Activated naive CD8-positive, alpha-beta T cell treated with anti-CD3 and anti-CD28 coated beads, Interleukin-2, amount 10 ng/mL, durations not matched to agents 7 days and 5 days (primary cell): ENCODE measurements around the gene HOXC5. TPM values are rescaled to one million over a fixed set of nuclear protein-coding genes. Genes with fewer than 3 reads are reported as not detected.

ENCODE experiments used
- ATAC-seq: fragments of 150-1000 bp; cut with Tn5 transposase; one replicate; pipeline ENCODE4 v1.10.0; 2021; ENCODE audit warnings: low read depth, moderate library complexity
- POLR2A ChIA-PET: fragments of 350-600 bp; sonication (Branson Sonifier 250); formaldehyde crosslinking; loops from one replicate; lab custom pipeline; 2021; ENCODE audit warnings: antibody characterized with exemption; lab: Charles Lee
- DNase-seq: peaks from one replicate; pipeline ENCODE4 v3.0.0; 2021
- H3K27ac Mint-ChIP-seq: one replicate; pipeline ENCODE4 v1.8.0; 2022; ENCODE audit warnings: mild to moderate bottlenecking, mixed read lengths
- H3K27me3 Mint-ChIP-seq: one replicate; pipeline ENCODE4 v1.8.0; 2022; ENCODE audit warnings: mild to moderate bottlenecking, moderate library complexity, mixed read lengths
- H3K36me3 Mint-ChIP-seq: one replicate; pipeline ENCODE4 v1.8.0; 2021; ENCODE audit warnings: mild to moderate bottlenecking, mixed read lengths
- H3K4me1 Mint-ChIP-seq: one replicate; pipeline ENCODE4 v1.8.0; 2021; ENCODE audit warnings: mixed read lengths
- H3K4me3 Mint-ChIP-seq: one replicate; pipeline ENCODE4 v1.8.0; 2022; ENCODE audit warnings: mild to moderate bottlenecking, moderate library complexity, mixed read lengths
- H3K9me3 Mint-ChIP-seq: one replicate; pipeline ENCODE4 v1.8.0; 2021; ENCODE audit warnings: mixed read lengths
- total RNA-seq, 2 experiments: library from RNA; stranded (reverse); gene quantifications; one replicate each; pipeline ENCODE4 v1.2.3, GENCODE V29; 2021

HOXC5 gene
- total RNA-seq, 2 experiments from 2014 or later: not detected

DNA sequence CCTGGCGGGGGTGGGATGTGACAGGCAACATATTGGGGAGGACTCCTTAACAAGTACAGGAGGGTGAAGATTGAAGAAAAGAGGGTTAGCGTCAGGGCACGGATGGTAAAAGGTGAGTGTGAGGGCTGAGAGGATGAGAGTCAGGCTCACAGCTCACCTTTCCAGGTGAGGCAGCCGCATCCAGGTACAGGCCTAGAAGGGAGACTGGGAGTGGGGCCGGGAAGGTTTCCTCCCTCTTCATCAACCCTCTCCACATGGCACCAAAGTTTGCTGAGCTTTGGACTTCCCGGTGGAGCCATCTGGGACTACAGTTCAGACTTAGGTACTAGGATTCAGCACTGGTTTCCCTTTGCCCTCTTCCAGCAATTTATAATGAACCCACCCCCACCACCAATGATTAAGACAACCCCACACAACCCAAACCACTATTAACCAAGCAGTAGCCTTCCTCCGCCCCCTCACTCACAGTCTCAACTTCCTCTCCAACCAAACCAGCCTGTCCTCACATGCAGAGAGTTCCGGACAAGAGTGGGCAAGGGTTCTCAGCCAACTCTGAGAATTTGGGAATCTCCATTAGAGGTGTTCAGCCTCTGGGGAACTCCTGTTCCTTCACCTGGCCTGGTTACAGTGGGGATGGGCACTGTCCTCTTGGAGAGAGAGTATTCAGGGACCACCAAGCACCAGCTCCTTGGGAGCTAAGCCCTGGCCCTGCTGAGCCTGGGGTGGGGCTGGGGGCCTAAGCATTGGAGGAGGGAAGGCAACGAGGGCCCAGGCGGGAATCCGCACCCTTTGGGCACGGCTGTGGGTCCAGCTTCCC is 18.4 kb downstream of the HOXC5 start:
- no peak for DNase-seq
- POLR2A ChIA-PET: interaction anchor here (1.1 kb wide), 1 partner anchor 163 kb away, joined by 3 read pairs; no protein-coding TSS in a partner anchor
- Mint-ChIP-seq H3K27me3 (peaks cover 94% of the 10 kb centered on the region), H3K4me3 (no peak overlapping the region), H3K9me3 (no peaks in the 10 kb centered on the region), H3K4me1 (peaks cover 37% of the 10 kb centered on the region), H3K27ac (peak overlapping the region; percentile 22), H3K36me3 (peaks cover 7% of the 10 kb centered on the region)
- no peak for ATAC-seq

DNA sequence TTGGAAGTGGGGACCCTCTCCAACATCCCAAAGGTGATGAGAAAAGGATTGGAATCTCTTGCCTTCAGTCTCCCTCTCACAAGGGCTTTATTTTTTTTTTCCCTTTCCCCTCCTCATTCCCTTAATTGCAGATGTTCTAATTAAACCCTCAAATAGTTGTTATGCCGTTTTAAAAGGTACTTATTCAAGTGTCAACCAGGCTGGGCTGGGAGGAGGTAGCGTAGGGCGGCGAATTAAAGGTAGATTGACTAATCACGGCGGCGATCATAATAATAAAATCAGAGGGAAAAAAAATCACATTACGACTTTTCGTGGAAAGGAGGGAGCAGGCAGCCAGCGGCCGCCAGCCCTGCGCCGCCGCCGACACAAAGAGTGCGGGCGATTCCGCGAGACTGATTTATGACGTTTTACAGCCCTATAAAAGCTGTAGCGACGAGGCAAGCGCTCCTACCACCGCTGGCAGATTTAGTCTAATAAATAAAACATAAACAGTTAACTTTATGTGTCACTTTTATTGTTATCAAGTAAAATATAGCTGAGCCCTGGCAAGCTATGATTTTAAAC is 19.1 kb downstream of the HOXC5 start:
- DNase-seq (no peak), ATAC-seq (no peak)
- Mint-ChIP-seq H3K27me3 (peaks cover 93% of the 10 kb centered on the region), H3K36me3 (peaks cover 7% of the 10 kb centered on the region), H3K27ac (no peak overlapping the region), H3K4me3 (peak overlapping the region; percentile 65), H3K9me3 (no peaks in the 10 kb centered on the region), H3K4me1 (peaks cover 36% of the 10 kb centered on the region)
- POLR2A ChIA-PET: interaction anchor here (0.6 to 1.1 kb wide), 2 partner anchors 85 to 162 kb away, joined by 3 read pairs; no protein-coding TSS in a partner anchor

DNA sequence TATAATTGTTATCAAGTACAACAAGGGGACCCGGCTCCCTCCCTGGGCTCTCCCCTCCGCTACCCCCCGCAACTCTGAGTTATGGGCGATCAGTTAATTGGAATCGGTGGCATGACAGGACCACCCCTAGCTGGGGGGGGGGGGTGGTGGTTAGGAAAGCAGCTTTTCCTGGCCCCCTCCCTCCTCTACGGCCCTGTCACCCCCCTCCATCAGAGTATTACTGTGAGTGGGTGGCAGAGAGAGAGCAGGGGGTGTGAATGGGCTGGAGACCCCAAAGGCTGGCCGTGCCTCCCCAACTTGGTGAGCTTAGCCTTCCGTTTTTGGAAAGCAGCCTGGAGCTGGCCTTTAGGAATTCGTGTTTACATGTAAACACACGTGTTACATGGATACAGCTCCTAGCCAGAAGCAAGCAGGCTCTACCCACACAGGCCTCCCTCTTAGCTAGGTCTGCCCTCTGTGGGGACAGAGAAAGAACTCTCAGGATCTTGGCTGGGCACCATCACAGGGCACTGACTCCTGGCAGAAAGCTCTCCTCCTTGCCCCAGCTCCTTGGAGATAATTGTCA is 19.7 kb downstream of the HOXC5 start:
- Mint-ChIP-seq H3K4me3 (peak overlapping the region; percentile 81), H3K27ac (peak overlapping the region; percentile 82), H3K4me1 (peaks cover 35% of the 10 kb centered on the region), H3K27me3 (peaks cover 93% of the 10 kb centered on the region), H3K36me3 (peaks cover 7% of the 10 kb centered on the region), H3K9me3 (no peaks in the 10 kb centered on the region)
- no peak for DNase-seq
- POLR2A ChIA-PET: interaction anchor here (0.6 to 1.1 kb wide), 3 partner anchors 35 to 161 kb away, joined by 3 read pairs; no protein-coding TSS in a partner anchor
- ATAC-seq: no peak

DNA sequence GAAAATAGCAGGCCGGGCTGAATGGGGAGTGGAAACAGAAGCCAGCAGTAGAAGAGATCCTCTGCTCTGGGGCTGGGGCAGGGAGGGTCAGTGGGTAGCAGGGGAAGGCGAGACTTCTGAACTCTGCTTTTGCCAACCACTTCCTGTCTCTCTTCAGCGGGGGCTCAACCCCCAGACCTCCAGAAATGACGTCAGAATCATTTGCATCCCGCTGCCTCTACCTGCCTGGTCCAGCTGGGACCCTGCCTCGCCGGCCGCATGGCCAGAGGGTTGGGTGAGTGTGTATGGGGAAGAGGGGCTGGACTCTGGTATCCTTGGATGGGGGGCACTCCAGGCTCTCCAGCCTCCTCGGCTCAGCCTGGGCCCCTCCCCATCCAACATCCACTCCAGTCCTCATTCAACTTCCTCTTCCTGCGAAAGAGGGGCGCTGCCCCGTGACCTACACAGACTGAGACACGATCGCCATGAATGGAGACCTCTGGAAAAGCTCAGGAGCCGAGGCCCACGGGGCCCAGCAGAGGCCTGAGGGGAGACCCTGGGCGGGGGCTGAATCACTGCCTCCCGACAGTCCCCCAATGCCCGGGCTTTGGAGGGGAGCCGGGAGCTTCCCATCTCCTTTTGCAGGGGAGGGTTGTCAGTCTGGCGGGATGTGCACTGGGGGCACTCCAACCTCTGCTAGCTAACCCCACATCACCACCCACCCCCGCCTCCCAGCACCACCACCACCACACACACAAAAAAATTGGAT is 20.3 kb downstream of the HOXC5 start:
- Mint-ChIP-seq H3K9me3 (no peaks in the 10 kb centered on the region), H3K4me1 (peaks cover 35% of the 10 kb centered on the region), H3K27ac (peak overlapping the region; percentile 82), H3K36me3 (peaks cover 7% of the 10 kb centered on the region), H3K27me3 (peaks cover 92% of the 10 kb centered on the region), H3K4me3 (peak overlapping the region; percentile 81)
- DNase-seq: peak; percentile 53
- peak; percentile 77 for ATAC-seq
- POLR2A ChIA-PET: interaction anchor here (0.7 to 1.1 kb wide), 4 partner anchors 13 to 136 kb away, joined by 3 to 4 read pairs (median 3); partner anchors contain the start of gene SMUG1

DNA sequence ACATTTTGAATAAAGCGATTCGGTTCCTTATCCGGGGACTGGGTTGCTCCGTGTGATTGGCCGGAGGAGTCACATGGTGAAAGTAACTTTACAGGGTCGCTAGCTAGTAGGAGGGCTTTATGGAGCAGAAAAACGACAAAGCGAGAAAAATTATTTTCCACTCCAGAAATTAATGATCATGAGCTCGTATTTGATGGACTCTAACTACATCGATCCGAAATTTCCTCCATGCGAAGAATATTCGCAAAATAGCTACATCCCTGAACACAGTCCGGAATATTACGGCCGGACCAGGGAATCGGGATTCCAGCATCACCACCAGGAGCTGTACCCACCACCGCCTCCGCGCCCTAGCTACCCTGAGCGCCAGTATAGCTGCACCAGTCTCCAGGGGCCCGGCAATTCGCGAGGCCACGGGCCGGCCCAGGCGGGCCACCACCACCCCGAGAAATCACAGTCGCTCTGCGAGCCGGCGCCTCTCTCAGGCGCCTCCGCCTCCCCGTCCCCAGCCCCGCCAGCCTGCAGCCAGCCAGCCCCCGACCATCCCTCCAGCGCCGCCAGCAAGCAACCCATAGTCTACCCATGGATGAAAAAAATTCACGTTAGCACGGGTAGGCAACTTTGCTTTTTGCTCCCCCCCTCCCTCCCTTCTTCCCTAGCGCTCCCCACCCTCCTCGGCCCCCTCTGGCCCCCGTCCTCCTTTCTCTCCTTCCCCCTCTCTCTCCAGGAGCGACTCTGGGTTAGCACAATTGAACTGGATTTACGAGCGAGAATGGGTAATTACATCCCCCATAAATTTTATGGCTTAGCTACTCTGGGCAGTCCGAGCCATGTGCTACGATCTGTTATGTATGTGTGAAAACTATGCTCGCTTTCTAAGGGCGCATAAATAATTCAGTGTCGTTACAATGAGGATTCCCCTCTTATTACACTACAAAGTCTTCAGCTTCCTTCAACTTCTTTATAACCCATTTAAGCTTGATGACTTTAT is 21.2 kb downstream of the HOXC5 start, which contains the start of gene HOXC4:
HOXC4 (plus strand) TSS at position 85 of the 991 bp plus-strand sequence; CDS start at position 173, 88 bp downstream.
- peak; percentile 68 for ATAC-seq
- POLR2A ChIA-PET: interaction anchor here (0.5 to 1.1 kb wide), 7 partner anchors 11 to 135 kb away, joined by 3 to 5 read pairs (median 3); partner anchors contain the start of gene SMUG1
- peaks cover 92% of the 10 kb centered on the region for H3K27me3 Mint-ChIP-seq
- no peaks in the 10 kb centered on the region for H3K9me3 Mint-ChIP-seq
- peak; percentile 39 for DNase-seq
- H3K36me3 Mint-ChIP-seq: peaks cover 4% of the 10 kb centered on the region
- H3K27ac Mint-ChIP-seq: peak within 1 kb of the TSS; percentile 82
- peaks cover 34% of the 10 kb centered on the region for H3K4me1 Mint-ChIP-seq
- H3K4me3 Mint-ChIP-seq: peak within 1 kb of the TSS; percentile 81

DNA sequence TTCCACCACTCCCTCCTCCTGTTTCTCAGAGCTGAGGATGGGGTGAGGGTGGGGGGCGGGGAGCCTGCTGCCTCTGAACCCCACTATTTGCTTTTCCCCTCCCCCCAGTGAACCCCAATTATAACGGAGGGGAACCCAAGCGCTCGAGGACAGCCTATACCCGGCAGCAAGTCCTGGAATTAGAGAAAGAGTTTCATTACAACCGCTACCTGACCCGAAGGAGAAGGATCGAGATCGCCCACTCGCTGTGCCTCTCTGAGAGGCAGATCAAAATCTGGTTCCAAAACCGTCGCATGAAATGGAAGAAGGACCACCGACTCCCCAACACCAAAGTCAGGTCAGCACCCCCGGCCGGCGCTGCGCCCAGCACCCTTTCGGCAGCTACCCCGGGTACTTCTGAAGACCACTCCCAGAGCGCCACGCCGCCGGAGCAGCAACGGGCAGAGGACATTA is 21.9 kb downstream of the HOXC5 start:
- ATAC-seq (no peak), DNase-seq (no peak)
- POLR2A ChIA-PET: interaction anchor here (0.6 kb wide), 1 partner anchor 11 kb away, joined by 5 read pairs; no protein-coding TSS in a partner anchor
- no peak overlapping the region for H3K27ac Mint-ChIP-seq
- H3K27me3 Mint-ChIP-seq: peaks cover 92% of the 10 kb centered on the region
- H3K4me3 Mint-ChIP-seq: peak overlapping the region; percentile 81
- H3K9me3 Mint-ChIP-seq: no peaks in the 10 kb centered on the region
- peaks cover 33% of the 10 kb centered on the region for H3K4me1 Mint-ChIP-seq
- H3K36me3 Mint-ChIP-seq: peaks cover 4% of the 10 kb centered on the region

DNA sequence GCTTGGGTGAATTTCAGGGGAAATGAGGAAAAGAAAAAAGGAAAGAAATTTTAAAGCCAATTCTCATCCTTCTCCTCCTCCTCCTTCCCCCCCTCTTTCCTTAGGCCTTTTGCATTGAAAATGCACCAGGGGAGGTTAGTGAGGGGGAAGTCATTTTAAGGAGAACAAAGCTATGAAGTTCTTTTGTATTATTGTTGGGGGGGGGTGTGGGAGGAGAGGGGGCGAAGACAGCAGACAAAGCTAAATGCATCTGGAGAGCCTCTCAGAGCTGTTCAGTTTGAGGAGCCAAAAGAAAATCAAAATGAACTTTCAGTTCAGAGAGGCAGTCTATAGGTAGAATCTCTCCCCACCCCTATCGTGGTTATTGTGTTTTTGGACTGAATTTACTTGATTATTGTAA is 22.7 kb downstream of the HOXC5 start:
- DNase-seq: no peak
- H3K27ac Mint-ChIP-seq: no peak overlapping the region
- H3K27me3 Mint-ChIP-seq: peaks cover 91% of the 10 kb centered on the region
- H3K4me3 Mint-ChIP-seq: no peak overlapping the region
- peaks cover 4% of the 10 kb centered on the region for H3K36me3 Mint-ChIP-seq
- H3K4me1 Mint-ChIP-seq: peaks cover 27% of the 10 kb centered on the region
- no peaks in the 10 kb centered on the region for H3K9me3 Mint-ChIP-seq
- ATAC-seq: no peak
- POLR2A ChIA-PET: no interaction called here

DNA sequence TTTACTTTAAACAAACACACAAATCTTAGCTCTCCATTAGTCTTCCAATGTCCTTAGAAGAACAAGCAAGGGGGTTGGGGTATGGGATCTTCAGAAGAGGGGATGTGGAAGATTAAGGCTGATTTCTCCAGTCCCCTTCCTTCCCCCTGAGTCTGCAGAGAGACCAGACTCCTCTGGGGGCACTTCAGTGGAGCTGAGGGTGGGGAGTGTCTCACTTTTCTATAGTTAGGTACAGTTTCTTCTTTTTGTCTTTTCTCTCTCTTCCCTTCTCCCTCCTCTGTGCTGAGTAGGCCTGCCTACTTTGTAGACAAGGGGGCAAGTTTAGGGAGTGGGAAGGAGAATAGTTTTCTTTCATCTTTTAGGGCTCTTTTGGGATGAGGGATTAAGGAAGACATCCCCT is 23.3 kb downstream of the HOXC5 start:
- peaks cover 25% of the 10 kb centered on the region for H3K4me1 Mint-ChIP-seq
- POLR2A ChIA-PET: no interaction called here
- H3K27ac Mint-ChIP-seq: no peak overlapping the region
- H3K36me3 Mint-ChIP-seq: peaks cover 4% of the 10 kb centered on the region
- H3K27me3 Mint-ChIP-seq: peaks cover 91% of the 10 kb centered on the region
- DNase-seq: no peak
- H3K4me3 Mint-ChIP-seq: no peak overlapping the region
- ATAC-seq: no peak
- no peaks in the 10 kb centered on the region for H3K9me3 Mint-ChIP-seq

DNA sequence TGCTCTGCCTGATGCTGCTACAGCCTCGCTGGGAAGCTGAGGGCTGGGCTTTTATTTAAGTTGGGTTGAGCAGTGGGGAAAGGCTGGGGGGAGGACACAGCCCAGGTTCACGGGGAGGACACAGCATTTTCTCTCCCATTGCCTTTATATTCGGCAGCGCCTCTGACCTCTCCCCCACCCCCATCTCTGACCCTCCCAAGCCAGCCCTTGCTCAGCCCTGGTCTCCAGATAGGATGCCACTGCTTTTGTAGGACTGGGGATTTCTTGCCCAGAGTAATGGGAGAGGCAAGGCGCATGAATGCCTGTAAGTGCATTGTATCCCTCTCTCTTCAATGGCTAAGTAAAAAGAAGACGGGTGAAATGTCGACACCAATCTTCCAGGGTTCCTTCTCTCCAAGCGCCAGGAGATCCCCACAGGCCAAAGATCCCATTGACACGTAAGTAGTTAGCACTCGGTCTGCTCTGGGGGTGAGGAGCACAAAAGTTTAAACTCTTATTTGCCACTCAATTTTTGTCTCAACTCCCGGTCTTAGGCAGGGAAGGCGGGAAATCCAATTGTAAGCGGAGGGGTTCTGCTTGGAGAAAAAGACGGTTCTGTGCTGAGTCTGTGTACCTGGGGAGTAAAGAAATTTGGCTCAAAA is 25.4 kb downstream of the HOXC5 start:
- Mint-ChIP-seq H3K4me3 (no peak overlapping the region), H3K9me3 (no peaks in the 10 kb centered on the region), H3K27ac (no peak overlapping the region), H3K4me1 (peaks cover 12% of the 10 kb centered on the region), H3K36me3 (no peaks in the 10 kb centered on the region), H3K27me3 (peaks cover 91% of the 10 kb centered on the region)
- POLR2A ChIA-PET: interaction anchor here (1.0 kb wide), 1 partner anchor 23 kb away, joined by 3 read pairs; no protein-coding TSS in a partner anchor
- no peak for DNase-seq
- no peak for ATAC-seq

DNA sequence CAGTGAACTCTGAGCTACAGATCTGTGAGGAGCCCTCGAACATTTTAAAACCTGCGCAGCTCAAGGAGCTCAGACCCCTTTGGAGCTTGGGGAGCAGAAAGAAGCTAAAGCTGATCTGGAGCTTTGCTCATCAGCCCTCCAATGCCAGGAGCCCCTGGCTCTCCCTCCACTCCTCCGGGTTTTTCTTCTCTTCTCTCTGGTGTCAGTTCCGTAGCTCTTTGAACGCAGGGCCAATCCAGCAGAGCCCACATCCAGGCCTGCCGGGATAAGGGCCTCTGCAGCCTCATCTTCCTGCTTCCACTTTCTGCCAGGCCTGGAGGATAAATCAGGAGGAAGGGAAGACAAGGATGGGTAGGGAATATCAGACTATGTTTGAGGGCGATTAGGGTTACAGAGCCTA is 26.8 kb downstream of the HOXC5 start:
- POLR2A ChIA-PET: no interaction called here
- no peaks in the 10 kb centered on the region for H3K36me3 Mint-ChIP-seq
- H3K27me3 Mint-ChIP-seq: peaks cover 93% of the 10 kb centered on the region
- H3K9me3 Mint-ChIP-seq: no peaks in the 10 kb centered on the region
- no peak for DNase-seq
- no peak overlapping the region for H3K27ac Mint-ChIP-seq
- no peak overlapping the region for H3K4me3 Mint-ChIP-seq
- H3K4me1 Mint-ChIP-seq: peaks cover 6% of the 10 kb centered on the region
- ATAC-seq: no peak

DNA sequence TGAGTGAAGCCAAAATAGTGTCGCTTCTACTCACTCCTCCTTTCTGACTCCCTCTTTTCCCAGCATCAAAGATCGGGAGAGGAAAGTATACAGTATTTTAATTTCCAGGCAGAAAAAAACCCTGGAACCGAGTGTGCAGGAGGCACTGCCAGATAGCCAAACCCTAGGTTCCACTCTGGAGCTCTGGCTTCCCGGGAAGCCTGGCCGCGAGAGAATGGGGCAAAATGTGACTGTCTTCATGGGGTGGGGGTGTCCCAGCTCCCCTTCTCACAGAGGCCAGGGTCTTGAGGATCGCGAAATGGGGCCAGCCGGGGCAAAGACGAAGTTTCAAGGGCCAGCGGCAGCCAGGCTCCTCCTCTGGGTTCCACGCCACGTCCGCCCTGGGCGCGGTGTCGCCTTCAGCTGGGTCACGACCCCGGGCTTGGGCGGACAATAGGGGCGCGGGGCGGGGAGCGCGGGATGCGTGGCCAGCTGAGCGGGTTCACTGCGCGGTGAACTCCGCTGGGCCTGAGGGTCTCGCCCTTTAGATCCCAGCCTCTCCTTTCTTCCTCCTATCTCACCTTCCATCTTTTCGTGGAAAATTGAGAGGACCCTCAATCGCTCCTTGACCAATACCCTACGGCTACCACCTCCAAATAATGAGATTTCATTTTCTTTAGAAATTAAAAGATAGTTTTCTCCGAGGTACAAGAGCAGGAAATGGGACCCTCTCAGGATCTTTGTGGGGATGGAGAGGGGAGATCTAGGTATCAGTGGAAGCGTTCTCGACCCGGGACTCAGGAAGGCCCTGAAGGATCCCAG is 27.5 kb downstream of the HOXC5 start:
- Mint-ChIP-seq H3K4me3 (no peak overlapping the region), H3K27ac (no peak overlapping the region), H3K4me1 (peaks cover 4% of the 10 kb centered on the region), H3K27me3 (peaks cover 92% of the 10 kb centered on the region), H3K9me3 (no peaks in the 10 kb centered on the region), H3K36me3 (no peaks in the 10 kb centered on the region)
- DNase-seq (no peak), ATAC-seq (no peak)
- POLR2A ChIA-PET: no interaction called here
